ENCODE data around the gene TMEM117.

TMEM117 gene

DNA sequence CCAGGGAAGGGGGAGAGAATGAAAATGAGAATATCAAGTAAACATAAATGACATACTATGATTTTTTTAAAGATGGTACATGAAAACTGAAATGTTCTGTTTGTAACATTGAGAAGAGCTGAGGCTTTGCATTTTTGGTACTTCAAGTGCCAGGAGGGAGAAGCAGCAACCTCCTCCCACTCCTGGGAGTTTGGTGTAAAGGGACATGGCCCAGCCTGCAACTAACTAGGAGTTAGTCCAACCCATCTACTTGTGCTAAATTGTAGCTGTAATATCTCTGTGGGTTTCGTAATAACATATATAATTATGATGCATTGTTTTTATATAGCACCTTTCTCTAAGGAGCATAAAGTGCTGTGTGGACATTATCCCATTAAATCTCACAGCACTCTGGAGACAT lies 522.8 kb downstream of the TMEM117 start:
- DNase-seq (ENCODE audit: low read depth): no peak
- TF ChIP-seq, protein P1, sequence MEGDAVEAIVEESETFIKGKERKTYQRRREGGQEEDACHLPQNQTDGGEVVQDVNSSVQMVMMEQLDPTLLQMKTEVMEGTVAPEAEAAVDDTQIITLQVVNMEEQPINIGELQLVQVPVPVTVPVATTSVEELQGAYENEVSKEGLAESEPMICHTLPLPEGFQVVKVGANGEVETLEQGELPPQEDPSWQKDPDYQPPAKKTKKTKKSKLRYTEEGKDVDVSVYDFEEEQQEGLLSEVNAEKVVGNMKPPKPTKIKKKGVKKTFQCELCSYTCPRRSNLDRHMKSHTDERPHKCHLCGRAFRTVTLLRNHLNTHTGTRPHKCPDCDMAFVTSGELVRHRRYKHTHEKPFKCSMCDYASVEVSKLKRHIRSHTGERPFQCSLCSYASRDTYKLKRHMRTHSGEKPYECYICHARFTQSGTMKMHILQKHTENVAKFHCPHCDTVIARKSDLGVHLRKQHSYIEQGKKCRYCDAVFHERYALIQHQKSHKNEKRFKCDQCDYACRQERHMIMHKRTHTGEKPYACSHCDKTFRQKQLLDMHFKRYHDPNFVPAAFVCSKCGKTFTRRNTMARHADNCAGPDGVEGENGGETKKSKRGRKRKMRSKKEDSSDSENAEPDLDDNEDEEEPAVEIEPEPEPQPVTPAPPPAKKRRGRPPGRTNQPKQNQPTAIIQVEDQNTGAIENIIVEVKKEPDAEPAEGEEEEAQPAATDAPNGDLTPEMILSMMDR (conservative IDR thresholded peaks at IDR 0.05; ENCODE audit: low read depth, low read length): no peak
- H3K4me3 ChIP-seq (ENCODE audit: low read depth, low read length): no peak overlapping the region

DNA sequence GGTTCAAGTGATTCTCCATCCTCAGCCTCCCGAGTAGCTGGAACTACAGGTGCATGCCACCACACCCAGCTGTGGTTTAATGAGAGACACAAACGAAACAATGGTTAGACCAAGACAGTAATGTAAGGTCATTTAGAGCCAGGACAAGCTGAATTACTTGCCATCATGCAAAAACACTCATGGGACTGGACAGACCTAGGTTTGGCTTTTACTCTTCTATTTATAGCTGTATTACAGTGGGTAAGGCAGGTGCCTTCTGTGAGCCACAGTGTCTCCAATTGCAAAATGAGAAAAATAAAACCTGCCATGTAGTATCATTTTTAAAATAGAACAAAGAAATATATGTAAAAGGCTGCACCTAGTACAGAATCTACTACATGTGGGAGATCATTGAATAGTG lies 527.1 kb downstream of the TMEM117 start:
- TF ChIP-seq, protein P1 (conservative IDR thresholded peaks at IDR 0.05; ENCODE audit: low read depth, low read length): no peak

DNA sequence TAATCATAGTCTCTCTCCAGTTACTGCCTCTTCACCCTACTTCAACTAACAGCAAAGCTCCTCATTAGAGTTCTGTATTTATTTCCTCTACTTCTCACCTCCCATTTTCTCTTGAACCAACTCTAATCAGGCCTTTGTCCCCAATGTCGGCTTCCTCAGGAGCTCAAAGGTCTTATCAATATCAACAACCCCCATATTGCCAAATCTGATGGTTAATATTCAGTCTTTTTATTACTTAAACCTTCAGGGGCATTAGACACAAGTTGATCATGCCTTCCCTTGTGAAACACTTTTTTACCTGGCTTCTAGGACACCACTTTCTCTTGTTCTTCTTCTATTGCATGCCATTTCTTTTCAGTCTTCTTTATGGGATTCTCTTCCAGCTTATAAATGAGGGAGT lies 531.3 kb downstream of the TMEM117 start:
- TF ChIP-seq, protein P1 (conservative IDR thresholded peaks at IDR 0.05; ENCODE audit: low read depth, low read length): no peak

More for the DNA sequence above, 527.1 kb downstream of the TMEM117 start:
- DNase-seq (ENCODE audit: low read depth): no peak
- no peak overlapping the region for H3K4me3 ChIP-seq (ENCODE audit: low read depth, low read length)

DNA sequence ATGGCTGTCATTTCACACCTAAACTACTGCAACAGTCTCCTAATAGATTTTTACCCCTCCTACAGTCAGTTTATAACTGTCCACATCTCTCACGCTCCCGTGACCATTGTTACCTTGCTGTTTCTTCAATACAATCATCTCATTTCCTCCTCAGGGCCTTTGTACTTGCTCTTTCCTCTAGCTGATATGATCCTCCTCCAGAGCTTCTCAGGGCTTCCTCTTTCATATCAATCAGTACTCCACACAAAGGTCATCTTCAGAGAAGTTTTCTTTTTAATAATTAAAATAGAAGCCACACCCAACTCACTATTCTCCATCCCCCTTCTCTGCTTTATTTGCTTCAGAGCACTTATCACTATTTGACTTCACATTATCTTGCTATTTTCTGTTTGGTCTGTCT lies 532.0 kb downstream of the TMEM117 start:
- DNase-seq (ENCODE audit: low read depth): no peak
- no peak overlapping the region for H3K4me3 ChIP-seq (ENCODE audit: low read depth, low read length)
- TF ChIP-seq, protein P1 (conservative IDR thresholded peaks at IDR 0.05; ENCODE audit: low read depth, low read length): no peak

More for the DNA sequence above, 531.3 kb downstream of the TMEM117 start:
- no peak for DNase-seq (ENCODE audit: low read depth)
- no peak overlapping the region for H3K4me3 ChIP-seq (ENCODE audit: low read depth, low read length)

DNA sequence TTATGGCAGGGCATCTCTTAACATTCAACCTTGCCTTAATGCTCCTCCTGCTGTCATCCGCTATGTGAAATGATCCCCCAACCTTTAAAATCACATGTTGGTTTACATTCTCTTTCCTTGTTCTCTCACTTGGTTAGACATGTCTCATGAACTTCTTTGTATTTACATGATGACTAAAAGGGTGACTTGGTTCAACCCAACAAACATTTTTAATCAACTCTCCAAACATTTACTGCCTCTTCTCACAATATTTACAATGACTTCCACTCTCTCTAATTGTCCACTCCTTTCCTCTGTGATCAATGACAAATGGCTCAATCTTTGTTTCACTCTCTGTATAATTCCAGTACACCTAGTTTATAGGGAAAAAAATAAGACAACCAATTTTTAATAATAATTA lies 534.1 kb downstream of the TMEM117 start:
- TF ChIP-seq, protein P1 (conservative IDR thresholded peaks at IDR 0.05; ENCODE audit: low read depth, low read length): no peak
- no peak overlapping the region for H3K4me3 ChIP-seq (ENCODE audit: low read depth, low read length)
- DNase-seq (ENCODE audit: low read depth): no peak

DNA sequence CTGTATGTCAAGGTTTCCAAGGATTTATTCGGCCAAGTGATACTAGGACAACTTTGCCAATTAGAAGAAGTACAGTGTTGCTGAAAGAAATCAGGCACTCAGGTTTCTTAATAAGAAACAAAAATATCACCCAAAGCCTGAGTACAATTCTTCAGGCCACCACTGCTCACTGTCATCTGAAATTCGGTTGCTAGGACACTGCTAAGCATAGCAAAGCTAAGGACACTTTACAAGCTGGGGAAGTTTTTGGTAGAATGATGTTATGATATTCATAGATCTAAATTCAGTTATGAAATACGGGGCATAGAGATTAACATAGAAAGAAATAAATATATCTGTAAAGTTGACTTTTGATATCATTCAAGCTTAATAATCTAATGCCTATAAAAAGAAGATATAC lies 535.1 kb downstream of the TMEM117 start:
- DNase-seq (ENCODE audit: low read depth): no peak
- TF ChIP-seq, protein P1 (conservative IDR thresholded peaks at IDR 0.05; ENCODE audit: low read depth, low read length): no peak
- no peak overlapping the region for H3K4me3 ChIP-seq (ENCODE audit: low read depth, low read length)

DNA sequence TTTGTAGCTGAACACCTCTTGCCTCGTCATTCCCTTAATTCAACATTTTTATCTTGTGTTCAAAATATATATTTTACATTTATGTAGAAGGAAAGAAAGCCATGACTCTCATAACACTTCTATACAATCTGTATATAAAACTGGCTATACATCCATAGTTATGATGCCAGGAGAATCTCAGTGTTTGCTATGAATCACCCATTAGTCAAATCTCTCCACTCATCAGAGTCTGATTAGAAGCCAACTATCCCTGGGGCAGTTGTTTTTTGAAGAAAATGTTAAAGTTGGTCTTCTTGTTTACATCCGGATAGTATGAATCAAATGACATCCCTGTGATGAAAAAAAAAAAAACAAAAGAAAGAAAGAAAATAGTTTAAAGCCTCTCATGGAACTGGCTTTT lies 536.4 kb downstream of the TMEM117 start:
- no peak overlapping the region for H3K4me3 ChIP-seq (ENCODE audit: low read depth, low read length)
- TF ChIP-seq, protein P1 (conservative IDR thresholded peaks at IDR 0.05; ENCODE audit: low read depth, low read length): no peak
- DNase-seq (ENCODE audit: low read depth): no peak
